ENCODE measurements around the gene TYK2.

The TYK2 gene

DNA sequence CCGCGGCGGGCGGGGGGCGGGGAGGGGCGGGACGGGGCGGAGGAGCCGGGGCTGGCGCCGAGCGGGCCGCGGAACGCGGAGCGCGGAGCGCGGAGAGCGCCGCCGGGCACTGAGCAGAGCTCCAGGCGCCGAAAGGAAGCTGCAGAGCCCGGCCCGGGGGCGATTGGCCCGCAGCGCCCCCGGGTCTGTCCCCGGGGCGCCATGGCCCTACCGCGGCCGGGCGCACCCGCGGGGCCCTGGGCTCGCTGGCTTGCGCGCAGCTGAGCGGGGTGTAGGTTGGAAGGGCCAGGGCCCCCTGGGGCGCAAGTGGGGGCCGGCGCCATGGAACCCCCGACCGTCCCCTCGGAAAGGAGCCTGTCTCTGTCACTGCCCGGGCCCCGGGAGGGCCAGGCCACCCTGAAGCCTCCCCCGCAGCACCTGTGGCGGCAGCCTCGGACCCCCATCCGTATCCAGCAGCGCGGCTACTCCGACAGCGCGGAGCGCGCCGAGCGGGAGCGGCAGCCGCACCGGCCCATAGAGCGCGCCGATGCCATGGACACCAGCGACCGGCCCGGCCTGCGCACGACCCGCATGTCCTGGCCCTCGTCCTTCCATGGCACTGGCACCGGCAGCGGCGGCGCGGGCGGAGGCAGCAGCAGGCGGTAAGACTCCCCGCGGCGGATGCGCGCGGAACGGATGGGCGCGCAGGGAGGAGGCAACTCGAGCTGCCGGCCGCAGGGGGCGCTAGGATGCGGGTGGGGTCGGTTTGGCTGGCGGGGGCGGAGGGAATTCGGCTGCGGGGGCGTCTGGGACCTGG is 40.3 kb upstream of the TYK2 start, which contains the start of gene PDE4A (continued):
- peak; percentile 66 for TF ChIP-seq SP7 (tag by site-specific recombination; IDR thresholded peaks at IDR 0.05)
- TF ChIP-seq SCRT2 (tag by site-specific recombination; IDR thresholded peaks at IDR 0.05) = peak; percentile 93
- peak; percentile 95 for TF ChIP-seq GLIS1 (tag by site-specific recombination; IDR thresholded peaks at IDR 0.05)
- peak; percentile 54 for TF ChIP-seq YY1 (tag by site-specific recombination; IDR thresholded peaks at IDR 0.05)
- TF ChIP-seq ZBTB48 (tag by site-specific recombination; IDR thresholded peaks at IDR 0.05) = peak; percentile 65; the same call in 1 of the 2 replicates
- TF ChIP-seq KLF10 (tag by site-specific recombination; IDR thresholded peaks at IDR 0.05) = 0 out of 2 replicates have a peak, but pooled peaks have one; percentile 31
- peak; percentile 94 for TF ChIP-seq EGR2 (tag by site-specific recombination; IDR thresholded peaks at IDR 0.05; ENCODE audit: low read depth)
- peak; percentile 85 for TF ChIP-seq ZEB2 (tag by site-specific recombination; IDR thresholded peaks at IDR 0.05)
- peak; percentile 53; the same call in 1 of the 2 replicates for TF ChIP-seq ZNF561 (tag by site-specific recombination; IDR thresholded peaks at IDR 0.05; ENCODE audit: borderline replicate concordance)
- TF ChIP-seq ZNF335 (tag by site-specific recombination; conservative IDR thresholded peaks at IDR 0.05) = peak; percentile 64
- TF ChIP-seq ZIC2 (tag by site-specific recombination; IDR thresholded peaks at IDR 0.05) = peak; percentile 96
- peak; percentile 88 for TF ChIP-seq ZBTB20 (tag by site-specific recombination; IDR thresholded peaks at IDR 0.05)
- TF ChIP-seq ZNF19 (tag by site-specific recombination; IDR thresholded peaks at IDR 0.05; ENCODE audit: low read depth) = no peak
- peak; percentile 81 for TF ChIP-seq ZNF600 (tag by site-specific recombination; IDR thresholded peaks at IDR 0.05)
- TF ChIP-seq ZNF202 (tag by site-specific recombination; IDR thresholded peaks at IDR 0.05; ENCODE audit: borderline replicate concordance) = no peak
- peak; percentile 52; the same call in 1 of the 2 replicates for TF ChIP-seq ZBTB17 (tag by site-specific recombination; IDR thresholded peaks at IDR 0.05)
- peak; percentile 47; the same call in 1 of the 2 replicates for TF ChIP-seq ZBTB8A (tag by site-specific recombination; IDR thresholded peaks at IDR 0.05)
- TF ChIP-seq ZNF324 (tag by site-specific recombination; IDR thresholded peaks at IDR 0.05) = no peak
- TF ChIP-seq ZNF394 (tag by site-specific recombination; IDR thresholded peaks at IDR 0.05; ENCODE audit: borderline replicate concordance) = peak; percentile 47
- TF ChIP-seq OSR2 (tag by site-specific recombination; IDR thresholded peaks at IDR 0.05) = peak; percentile 74
- TF ChIP-seq ZNF623 (tag by site-specific recombination; IDR thresholded peaks at IDR 0.05) = no peak
- no peak for TF ChIP-seq ZNF223 (tag by site-specific recombination; IDR thresholded peaks at IDR 0.05)
- TF ChIP-seq KLF9 (tag by site-specific recombination; IDR thresholded peaks at IDR 0.05; ENCODE audit: low read depth) = peak; percentile 21; the same call in 1 of the 2 replicates
- TF ChIP-seq, protein P1, sequence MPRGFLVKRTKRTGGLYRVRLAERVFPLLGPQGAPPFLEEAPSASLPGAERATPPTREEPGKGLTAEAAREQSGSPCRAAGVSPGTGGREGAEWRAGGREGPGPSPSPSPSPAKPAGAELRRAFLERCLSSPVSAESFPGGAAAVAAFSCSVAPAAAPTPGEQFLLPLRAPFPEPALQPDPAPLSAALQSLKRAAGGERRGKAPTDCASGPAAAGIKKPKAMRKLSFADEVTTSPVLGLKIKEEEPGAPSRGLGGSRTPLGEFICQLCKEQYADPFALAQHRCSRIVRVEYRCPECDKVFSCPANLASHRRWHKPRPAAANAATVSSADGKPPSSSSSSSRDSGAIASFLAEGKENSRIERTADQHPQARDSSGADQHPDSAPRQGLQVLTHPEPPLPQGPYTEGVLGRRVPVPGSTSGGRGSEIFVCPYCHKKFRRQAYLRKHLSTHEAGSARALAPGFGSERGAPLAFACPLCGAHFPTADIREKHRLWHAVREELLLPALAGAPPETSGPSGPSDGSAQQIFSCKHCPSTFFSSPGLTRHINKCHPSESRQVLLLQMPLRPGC (tag by site-specific recombination; IDR thresholded peaks at IDR 0.05) = no peak
- TF ChIP-seq ZNF239 (tag by site-specific recombination; IDR thresholded peaks at IDR 0.05) = no peak
- TF ChIP-seq SCRT1 (tag by site-specific recombination; IDR thresholded peaks at IDR 0.05; ENCODE audit: borderline replicate concordance) = no peak
- TF ChIP-seq, protein P2, sequence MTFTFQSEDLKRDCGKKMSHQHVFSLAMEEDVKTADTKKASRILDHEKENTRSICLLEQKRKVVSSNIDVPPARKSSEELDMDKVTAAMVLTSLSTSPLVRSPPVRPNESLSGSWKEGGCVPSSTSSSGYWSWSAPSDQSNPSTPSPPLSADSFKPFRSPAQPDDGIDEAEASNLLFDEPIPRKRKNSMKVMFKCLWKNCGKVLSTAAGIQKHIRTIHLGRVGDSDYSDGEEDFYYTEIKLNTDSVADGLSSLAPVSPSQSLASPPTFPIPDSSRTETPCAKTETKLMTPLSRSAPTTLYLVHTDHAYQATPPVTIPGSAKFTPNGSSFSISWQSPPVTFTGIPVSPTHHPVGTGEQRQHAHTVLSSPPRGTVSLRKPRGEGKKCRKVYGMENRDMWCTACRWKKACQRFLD (tag by site-specific recombination; IDR thresholded peaks at IDR 0.05) = no peak
- peak; percentile 73 for TF ChIP-seq ZNF341 (tag by site-specific recombination; IDR thresholded peaks at IDR 0.05; ENCODE audit: low read depth)
- peak; percentile 95 for TF ChIP-seq ZFHX2 (tag by site-specific recombination; conservative IDR thresholded peaks at IDR 0.05)
- TF ChIP-seq ZNF701 (tag by site-specific recombination; IDR thresholded peaks at IDR 0.05) = no peak
- peak; percentile 48; the same call in 1 of the 2 replicates for TF ChIP-seq ZBTB1 (tag by site-specific recombination; IDR thresholded peaks at IDR 0.05)
- TF ChIP-seq ZNF670 (tag by site-specific recombination; IDR thresholded peaks at IDR 0.05; ENCODE audit: low read depth) = no peak
- no peak for TF ChIP-seq ZNF211 (tag by site-specific recombination; IDR thresholded peaks at IDR 0.05; ENCODE audit: low read depth)
- 0 out of 2 replicates have a peak, but pooled peaks have one; percentile 18 for TF ChIP-seq ZNF530 (tag by site-specific recombination; IDR thresholded peaks at IDR 0.05; ENCODE audit: low read depth)
- TF ChIP-seq ZNF221 (tag by site-specific recombination; IDR thresholded peaks at IDR 0.05; ENCODE audit: borderline replicate concordance) = no peak
- 0 out of 2 replicates have a peak, but pooled peaks have one; percentile 42 for TF ChIP-seq HOXC10 (CRISPR knock-in tag; IDR thresholded peaks at IDR 0.05)
- TF ChIP-seq ZNF423 (tag by site-specific recombination; IDR thresholded peaks at IDR 0.05) = peak; percentile 92
- no peak for TF ChIP-seq ZNF792 (tag by site-specific recombination; IDR thresholded peaks at IDR 0.05)
- TF ChIP-seq, protein P3, sequence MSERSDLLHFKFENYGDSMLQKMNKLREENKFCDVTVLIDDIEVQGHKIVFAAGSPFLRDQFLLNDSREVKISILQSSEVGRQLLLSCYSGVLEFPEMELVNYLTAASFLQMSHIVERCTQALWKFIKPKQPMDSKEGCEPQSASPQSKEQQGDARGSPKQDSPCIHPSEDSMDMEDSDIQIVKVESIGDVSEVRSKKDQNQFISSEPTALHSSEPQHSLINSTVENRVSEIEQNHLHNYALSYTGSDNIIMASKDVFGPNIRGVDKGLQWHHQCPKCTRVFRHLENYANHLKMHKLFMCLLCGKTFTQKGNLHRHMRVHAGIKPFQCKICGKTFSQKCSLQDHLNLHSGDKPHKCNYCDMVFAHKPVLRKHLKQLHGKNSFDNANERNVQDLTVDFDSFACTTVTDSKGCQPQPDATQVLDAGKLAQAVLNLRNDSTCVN (tag by site-specific recombination; optimal IDR thresholded peaks at IDR 0.05) = peak; percentile 97
- peak; percentile 79 for TF ChIP-seq ZNF610 (tag by site-specific recombination; IDR thresholded peaks at IDR 0.05; ENCODE audit: borderline replicate concordance)

Measured in HEK293 (cell line).